Kidney epithelial cell (primary cell): Measurements from ENCODE around the gene UFD1. TPM values are rescaled to one million over a fixed set of nuclear protein-coding genes. Genes with fewer than 3 reads are reported as not detected.

Experiments
- DNase-seq: peaks from one replicate; pipeline ENCODE4 v3.0.0-alpha.2; 2010; ENCODE audit warnings: low read depth
- H3K27me3 ChIP-seq: 2 replicates; pipeline ENCODE4 v1.6.0; 2011; ENCODE audit warnings: low read length; ENCODE audit not compliant: control insufficient read depth, insufficient read depth
- H3K36me3 ChIP-seq: 2 replicates; pipeline ENCODE4 v1.5.1; 2011; ENCODE audit warnings: low read length; ENCODE audit not compliant: control insufficient read depth, insufficient read depth
- H3K4me3 ChIP-seq: 2 replicates; pipeline ENCODE4 v1.5.1; 2011; ENCODE audit warnings: low read depth, mild to moderate bottlenecking, control low read depth, low read length
- total RNA-seq: library from RNA; depleted of rRNA; stranded (reverse); fragments of >200 nt; gene quantifications from 2 replicates; pipeline ENCODE4 v1.2.3, GENCODE V29; 2015
- TF ChIP-seq, protein P1 (sequence below): IDR thresholded peaks from 2 replicates; pipeline ENCODE4 v1.5.1; 2011; ENCODE audit warnings: mild to moderate bottlenecking, moderate library complexity, low read length, control low read depth, inconsistent platforms; ENCODE audit not compliant: insufficient read depth, poor library complexity, severe bottlenecking

The UFD1 gene
- total RNA-seq, 1 donor from 2014 or later, result 48.9 TPM

DNA sequence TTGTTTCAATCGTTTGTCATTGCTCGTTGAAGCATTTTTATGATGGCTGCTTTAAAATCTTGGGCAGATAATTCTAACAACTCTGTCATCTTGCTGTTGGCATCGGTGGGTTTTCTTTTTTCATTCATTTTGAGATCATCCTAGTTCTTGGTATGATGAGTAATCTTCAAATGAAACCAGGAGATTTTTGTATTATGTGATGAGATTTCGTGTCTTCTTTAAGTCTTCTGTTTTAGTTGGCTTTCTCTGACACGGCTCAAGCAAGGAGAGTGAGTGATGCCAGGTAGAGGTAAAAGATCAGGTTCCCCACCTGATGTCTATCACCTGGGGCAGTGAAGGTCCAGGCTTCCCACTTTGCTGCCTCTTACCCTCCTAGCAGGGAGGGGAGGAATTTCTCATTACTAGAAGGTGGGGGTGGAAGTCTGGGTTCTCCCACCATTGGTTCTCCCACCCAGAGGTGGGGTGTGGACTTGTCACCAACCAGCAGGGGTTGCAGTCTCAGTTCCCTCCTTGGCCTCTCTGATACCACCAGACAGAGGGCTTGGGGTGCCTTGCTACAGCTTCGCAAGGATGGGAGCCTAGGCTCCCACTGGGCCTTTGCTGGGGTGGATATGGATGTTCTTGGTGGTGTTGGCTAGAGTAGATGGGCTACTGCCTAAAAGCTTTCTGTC lies 13.6 kb upstream of the UFD1 start:
- no peak for DNase-seq
- TF ChIP-seq, protein P1, sequence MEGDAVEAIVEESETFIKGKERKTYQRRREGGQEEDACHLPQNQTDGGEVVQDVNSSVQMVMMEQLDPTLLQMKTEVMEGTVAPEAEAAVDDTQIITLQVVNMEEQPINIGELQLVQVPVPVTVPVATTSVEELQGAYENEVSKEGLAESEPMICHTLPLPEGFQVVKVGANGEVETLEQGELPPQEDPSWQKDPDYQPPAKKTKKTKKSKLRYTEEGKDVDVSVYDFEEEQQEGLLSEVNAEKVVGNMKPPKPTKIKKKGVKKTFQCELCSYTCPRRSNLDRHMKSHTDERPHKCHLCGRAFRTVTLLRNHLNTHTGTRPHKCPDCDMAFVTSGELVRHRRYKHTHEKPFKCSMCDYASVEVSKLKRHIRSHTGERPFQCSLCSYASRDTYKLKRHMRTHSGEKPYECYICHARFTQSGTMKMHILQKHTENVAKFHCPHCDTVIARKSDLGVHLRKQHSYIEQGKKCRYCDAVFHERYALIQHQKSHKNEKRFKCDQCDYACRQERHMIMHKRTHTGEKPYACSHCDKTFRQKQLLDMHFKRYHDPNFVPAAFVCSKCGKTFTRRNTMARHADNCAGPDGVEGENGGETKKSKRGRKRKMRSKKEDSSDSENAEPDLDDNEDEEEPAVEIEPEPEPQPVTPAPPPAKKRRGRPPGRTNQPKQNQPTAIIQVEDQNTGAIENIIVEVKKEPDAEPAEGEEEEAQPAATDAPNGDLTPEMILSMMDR, result no peak
- H3K4me3 ChIP-seq, result no peak overlapping the region
- no peaks in the 10 kb centered on the region for H3K36me3 ChIP-seq
- H3K27me3 ChIP-seq, result no peaks in the 10 kb centered on the region

DNA sequence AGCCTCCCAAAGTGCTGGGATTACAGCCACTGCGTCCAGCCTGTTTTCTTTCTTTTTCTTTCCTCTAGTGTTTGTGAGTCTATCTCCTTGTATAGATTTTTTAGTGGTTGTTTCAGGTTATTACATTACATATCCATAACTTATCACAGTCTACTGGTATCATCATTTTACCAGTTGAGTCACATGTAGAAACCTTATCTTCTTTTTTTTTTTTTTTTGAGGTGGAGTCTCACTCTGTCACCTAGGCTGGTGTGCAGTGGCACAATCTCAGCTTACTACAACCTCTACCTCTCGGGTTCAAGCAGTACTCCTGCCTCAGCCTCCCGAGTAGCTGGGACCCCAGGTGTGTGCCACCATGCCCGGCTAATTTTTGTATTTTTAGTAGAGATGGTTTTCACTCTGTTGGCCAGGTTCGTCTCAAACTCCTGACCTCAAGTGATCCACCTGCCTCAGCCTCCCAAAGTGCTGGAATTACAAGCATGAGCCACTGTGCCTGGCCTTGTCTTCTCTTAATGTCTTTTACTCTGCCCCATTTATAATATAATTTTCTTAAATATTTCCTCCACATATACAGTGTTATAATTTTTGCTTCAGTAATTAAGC lies 11.7 kb upstream of the UFD1 start:
- TF ChIP-seq, protein P1, result no peak
- Histone ChIP-seq H3K4me3 (no peak overlapping the region), H3K36me3 (no peaks in the 10 kb centered on the region), H3K27me3 (no peaks in the 10 kb centered on the region)
- DNase-seq, result no peak

DNA sequence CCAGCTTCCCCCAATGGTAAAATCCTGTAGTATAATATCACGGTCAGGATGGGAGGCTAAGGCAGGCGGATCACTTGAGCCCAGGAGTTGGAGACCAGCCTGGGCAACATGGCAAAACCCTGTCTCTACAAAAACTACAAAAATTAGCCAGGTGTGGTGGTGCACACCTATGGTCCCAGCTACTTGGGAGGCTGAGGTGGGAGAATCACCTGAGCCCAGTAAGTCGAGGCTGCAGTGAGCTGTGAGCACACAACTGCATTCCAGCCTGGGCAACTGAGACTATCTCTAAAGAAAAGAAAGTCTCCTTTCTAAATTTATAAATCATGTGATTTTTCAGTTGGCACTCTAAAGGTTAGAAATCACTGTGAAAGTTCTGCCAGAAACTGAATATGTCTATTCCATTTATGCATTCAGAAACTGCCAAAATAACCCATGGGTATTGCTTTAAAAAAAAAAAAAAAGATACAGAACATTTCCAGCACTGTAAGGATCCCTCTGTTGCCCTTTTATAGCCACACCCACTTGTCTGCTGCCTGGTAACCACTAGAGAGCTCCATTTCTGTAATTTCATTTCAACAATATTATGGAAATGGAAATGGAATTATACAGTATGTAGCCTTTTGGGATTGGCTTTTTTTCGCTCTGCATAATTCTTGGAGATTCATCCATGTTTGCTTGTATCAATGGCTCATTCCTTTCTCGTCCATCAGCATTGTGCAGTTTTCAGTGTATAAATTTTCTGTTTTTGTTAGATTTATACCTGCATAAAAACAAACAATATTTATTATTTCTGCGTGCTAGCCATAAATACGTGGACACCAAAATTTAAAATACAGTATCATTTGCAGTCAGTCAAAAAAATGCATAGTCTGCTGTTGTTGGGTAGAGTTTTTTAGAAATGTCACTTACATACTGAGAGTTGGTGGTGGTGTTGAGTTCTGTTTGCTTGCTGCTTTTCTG lies 10.2 kb upstream of the UFD1 start:
- TF ChIP-seq, protein P1, result no peak
- H3K36me3 ChIP-seq, result peaks cover 1% of the 10 kb centered on the region
- H3K4me3 ChIP-seq, result no peak overlapping the region
- H3K27me3 ChIP-seq, result no peaks in the 10 kb centered on the region
- DNase-seq, result no peak

DNA sequence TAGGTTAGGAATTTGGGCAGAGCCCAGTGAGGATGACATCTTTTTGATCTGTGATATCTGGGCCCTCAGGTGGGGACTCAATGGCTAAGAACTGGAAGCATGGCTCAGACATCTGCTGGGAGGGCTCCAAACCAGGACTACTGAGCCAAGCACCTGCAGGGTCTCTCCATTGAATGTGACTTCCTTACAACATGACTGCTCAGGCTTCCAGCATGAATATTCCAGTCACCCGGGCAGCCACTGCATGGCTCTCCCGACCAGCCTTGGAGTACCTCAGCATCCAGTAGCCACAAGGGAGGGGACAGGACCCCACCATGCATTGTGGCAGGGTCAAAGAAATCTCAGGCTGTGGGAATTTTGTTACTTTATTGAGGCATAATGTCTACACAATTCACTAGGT lies 9.3 kb upstream of the UFD1 start:
- peaks cover 1% of the 10 kb centered on the region for H3K36me3 ChIP-seq
- TF ChIP-seq, protein P1, result no peak
- DNase-seq, result no peak

DNA sequence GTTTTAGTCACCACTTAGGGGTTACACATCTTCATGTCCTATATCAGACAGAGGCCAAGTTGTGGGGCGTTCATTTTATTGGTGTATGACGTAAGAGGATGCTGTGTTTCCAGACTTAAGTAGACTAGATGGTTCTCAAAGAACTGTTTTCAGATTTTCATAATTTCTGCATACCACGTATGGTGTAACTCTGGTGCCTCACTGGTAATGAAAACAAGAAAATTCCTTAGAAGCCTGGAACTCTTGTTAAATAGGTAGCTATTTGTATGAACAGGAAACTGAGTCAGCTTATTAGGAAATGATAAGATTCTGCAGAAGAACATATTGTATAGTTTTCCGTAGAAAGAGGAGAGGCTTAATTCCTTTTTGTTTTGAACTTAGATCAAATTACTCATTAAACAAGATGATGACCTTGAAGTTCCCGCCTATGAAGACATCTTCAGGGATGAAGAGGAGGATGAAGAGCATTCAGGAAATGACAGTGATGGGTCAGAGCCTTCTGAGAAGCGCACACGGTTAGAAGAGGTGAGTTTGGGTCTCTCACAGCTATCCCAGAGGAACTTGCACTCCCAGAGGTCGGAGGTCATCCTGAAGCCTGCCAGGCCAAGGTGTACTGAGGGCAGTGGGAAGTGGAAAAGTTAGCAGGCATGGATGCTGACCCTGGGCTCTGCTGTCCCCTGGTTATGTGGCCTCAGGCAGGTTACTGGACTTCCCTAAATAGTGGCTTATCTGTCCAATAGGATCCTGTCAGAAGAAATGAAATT lies 4.7 kb upstream of the UFD1 start:
- TF ChIP-seq, protein P1, result no peak
- H3K36me3 ChIP-seq, result peaks cover 1% of the 10 kb centered on the region
- no peaks in the 10 kb centered on the region for H3K27me3 ChIP-seq
- DNase-seq, result no peak
- H3K4me3 ChIP-seq, result no peak overlapping the region

More for the DNA sequence above, 9.3 kb upstream of the UFD1 start:
- Histone ChIP-seq H3K4me3 (no peak overlapping the region), H3K27me3 (no peaks in the 10 kb centered on the region)
